ENCODE measurements around the gene CCBE1.
A peak's percentile ranks its signal among the peaks of the same experiment; 100 is the strongest.

Gene CCBE1

DNA sequence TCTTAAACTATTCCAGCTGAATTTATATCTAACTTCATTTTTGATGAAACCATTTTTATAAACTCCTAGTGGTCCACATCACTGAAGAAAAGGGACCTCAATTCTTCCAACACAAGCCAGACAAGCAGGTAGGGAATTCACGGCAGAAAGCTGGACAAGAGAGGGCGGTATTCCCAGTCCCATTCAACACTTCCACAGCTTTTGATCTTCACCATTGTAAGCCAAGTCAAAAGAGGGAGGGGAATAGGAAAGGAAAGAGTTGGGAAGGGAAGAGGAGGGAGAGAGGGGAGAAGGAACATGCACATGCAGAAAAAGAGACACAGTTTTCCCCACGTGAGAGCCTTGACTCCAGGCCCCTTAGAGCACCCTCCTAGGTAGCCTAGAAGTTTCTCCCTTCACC lies 77.4 kb downstream of the CCBE1 start:
- DNase-seq (ENCODE audit: low read depth), result no peak

GRCh38 chr18:59617468-59617932 lies 79.7 kb downstream of the CCBE1 start:
- DNase-seq (ENCODE audit: low read depth), result no peak

- peak; percentile 54 for DNase-seq (ENCODE audit: low read depth)
Measured at GRCh38 chr18:59616501-59616900, 80.7 kb downstream of the CCBE1 start.

DNA sequence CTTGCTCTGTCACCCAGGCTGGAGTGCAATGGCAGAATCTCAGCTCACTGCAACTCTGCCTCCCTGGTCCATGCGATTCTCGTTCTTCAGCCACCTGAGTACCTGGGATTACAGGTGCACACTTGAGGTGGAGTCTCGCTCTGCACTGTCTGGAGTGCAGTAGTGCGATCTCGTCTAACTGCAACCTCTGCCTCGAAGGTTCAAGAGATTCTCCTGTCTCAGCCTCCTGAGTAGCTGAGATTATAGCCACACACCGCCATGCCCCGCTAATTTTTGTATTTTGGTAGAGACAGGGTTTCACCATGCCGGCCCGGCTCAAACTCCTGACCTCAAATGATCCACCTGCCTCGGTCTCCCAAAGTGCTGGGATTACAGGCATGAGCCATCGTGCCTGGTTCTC lies 83.3 kb downstream of the CCBE1 start:
- DNase-seq (ENCODE audit: low read depth), result no peak

- peak; percentile 59 for DNase-seq (ENCODE audit: low read depth)
Measured at GRCh38 chr18:59612381-59612780, 84.8 kb downstream of the CCBE1 start.

GRCh38 chr18:59610546-59611140 lies 86.6 kb downstream of the CCBE1 start:
- no peak for DNase-seq (ENCODE audit: low read depth)

DNA sequence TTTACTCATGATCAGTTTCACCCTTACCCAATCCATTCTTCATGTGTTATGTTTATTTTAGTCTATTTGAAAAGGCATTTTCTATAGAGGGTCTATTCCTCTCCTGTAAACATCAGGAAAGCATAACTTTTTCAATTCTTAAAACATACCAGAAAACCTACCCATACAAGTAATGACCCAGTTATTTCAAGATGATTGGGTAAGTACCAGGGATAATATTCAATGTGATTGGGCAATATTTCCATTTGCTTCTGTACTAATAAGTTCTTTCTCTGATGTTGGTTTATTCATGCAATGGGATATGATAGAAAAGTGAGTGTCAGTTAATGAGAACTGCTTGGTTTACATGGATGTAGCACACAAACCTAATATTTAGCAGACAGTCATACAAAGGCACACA lies 87.6 kb downstream of the CCBE1 start:
- DNase-seq (ENCODE audit: low read depth), result peak; percentile 47

DNA sequence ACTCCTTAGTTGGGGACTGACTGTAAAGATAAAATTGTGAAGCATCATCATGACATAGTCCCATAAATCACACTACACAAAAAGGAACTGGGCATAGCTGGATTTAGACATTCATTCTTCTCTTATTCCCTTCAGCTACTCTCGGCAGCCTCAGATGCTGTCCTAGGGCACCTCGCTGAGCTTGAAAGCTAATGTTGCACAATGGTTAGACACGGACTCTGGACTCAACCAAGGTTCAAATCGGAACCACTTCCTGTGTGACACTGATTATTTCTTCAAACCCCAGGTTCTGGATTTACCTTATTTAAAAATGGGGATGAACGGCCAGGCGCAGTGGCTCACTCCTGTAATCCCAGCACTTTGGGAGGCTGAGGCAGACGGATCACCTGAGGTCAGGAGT lies 89.8 kb downstream of the CCBE1 start:
- DNase-seq (ENCODE audit: low read depth), result no peak

- DNase-seq (ENCODE audit: low read depth), result no peak
Measured at GRCh38 chr18:59607078-59607379, 90.2 kb downstream of the CCBE1 start.

DNA sequence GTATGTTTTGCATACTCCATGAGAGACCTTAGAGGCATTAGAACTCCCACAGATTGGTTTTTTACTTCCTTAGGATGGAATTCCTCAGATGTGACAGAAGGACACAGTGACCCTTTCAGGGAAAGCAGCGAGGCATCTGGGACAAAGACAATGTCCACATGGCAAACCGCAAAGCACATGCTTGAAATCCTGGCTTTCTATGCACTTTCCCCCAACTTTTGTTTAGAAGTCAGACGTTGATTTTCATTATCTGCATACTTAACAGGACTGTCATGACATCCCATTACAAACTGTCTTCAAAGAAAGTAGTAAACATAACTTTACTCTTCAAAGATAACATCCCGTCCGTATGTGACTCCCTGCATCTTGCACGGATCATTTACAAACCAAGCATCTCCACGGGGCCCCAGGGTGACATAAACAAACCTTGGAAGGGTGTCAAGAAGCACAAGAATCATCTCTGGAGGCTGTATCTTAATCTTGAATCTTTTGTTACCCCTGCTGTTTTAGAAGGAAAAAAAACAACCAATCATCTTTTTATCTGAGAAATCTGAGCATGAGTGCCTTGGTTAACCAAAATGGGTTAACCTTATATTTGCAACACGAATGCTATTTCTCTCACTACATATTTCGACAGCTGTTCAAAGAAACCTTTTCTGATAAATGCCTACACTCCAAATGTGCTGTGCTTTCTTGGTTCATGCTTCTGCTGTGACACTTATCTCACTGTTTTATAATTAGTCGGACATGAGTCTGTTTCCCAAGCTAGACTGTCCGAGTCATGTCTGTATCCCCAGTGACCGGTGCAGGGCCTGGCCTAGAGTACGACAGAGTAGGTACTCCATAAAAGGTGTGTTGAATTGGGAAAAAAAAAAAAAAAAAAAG lies 90.8 kb downstream of the CCBE1 start:
- DNase-seq (ENCODE audit: low read depth), result peak; percentile 72

- DNase-seq (ENCODE audit: low read depth), result peak; percentile 50
Measured at GRCh38 chr18:59605633-59606192, 91.5 kb downstream of the CCBE1 start.

DNA sequence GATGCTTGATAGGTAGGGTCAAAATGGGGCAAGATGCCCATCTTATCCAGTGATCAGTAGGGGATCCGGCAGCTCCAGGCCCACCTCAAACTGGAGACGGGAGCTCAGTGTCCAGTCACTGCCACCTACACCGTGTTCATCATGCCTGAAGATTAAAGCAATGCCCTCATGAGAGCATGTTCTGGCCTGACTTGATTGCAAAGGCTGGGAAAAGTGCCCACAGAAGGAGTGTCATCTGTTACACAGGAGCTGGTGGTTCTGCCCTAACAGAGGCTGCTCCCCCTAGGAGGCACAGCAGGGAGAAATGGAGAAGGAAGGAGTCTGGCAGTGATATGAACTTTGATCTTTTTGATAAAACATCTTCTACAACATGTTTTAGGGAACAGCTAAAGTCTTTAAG lies 92.3 kb downstream of the CCBE1 start:
- no peak for DNase-seq (ENCODE audit: low read depth)

DNA sequence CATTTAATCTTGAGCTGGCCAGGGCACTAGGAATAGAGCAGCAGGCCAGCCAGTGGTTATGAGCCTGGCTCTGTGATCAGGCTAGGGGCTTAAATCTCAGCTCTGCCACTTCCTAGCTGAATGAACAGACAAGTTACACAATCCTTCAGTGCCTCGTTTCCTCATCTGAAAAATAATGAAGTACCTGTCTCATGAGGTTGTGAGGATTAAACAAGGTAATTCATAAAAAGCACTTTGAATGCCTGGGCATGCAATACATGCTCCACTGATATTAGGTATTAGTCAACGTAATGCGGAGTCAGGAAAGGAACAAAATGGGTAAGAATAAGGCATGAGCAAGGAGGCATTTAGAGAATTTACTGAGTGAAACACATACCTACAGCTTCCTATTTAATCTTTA lies 100.2 kb downstream of the CCBE1 start:
- no peak for DNase-seq (ENCODE audit: low read depth)

DNA sequence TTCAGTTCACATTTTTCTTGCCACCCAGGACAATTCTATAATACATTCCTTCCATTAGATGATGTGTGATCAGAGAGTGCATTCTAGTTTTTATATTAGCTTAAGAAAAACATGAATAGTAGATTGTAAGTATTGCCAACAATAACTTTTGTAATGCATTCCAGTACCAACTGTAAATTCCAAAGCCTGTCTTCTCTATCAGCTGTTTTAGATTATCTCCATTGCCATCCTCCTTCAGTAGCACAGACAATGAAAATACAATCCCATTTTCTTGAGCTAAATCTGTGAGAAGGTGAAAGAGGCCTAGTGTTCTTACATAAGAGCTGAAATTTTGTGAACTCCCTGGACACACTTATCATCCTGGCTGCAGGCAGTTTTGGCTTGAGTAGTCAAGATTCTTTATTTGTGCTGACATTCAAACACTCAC lies 103.9 kb downstream of the CCBE1 start:
- peak; percentile 26 for DNase-seq (ENCODE audit: low read depth)

- DNase-seq (ENCODE audit: low read depth), result no peak
Measured at GRCh38 chr18:59592624-59593023, 104.6 kb downstream of the CCBE1 start.

DNA sequence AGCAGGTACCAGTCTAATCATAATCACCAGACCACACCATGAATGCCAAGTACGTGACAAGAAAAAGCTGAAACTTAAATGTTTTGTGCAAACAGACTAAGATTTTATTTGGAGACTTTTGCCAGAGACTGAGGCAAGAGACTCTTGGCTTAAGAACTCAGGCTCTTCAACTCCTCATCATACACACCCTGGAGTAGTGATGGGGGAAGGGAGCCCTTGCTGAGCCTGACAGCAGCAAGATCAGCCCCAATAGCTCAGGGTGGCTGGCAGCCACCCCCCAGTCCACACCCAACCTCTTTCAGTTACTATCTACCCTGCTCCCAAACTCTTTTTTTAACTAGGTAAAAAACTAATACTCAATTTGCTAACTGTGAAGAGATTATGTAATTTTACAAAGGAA lies 114.8 kb downstream of the CCBE1 start:
- no peak for DNase-seq (ENCODE audit: low read depth)

DNA sequence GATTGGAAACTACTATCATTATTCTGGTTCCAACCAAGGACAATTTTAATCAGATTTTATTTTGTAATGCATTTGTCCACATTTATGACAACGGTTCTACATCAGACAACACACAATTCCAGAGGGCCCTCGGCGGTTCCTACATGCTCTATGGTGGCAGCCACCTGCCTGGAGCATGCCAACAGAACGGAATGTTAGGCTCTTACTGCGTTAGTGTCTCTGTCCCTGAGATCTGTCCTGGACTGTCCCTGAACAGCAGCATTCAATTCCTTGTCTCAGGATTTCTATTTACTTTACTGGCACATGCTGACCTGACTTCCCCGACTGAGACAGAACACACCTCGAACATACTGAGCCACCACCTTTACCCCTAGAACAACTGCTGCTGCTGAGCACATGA lies 117.7 kb downstream of the CCBE1 start:
- no peak for DNase-seq (ENCODE audit: low read depth)

- DNase-seq (ENCODE audit: low read depth), result no peak
Measured at GRCh38 chr18:59577386-59577655, 119.9 kb downstream of the CCBE1 start.

DNA sequence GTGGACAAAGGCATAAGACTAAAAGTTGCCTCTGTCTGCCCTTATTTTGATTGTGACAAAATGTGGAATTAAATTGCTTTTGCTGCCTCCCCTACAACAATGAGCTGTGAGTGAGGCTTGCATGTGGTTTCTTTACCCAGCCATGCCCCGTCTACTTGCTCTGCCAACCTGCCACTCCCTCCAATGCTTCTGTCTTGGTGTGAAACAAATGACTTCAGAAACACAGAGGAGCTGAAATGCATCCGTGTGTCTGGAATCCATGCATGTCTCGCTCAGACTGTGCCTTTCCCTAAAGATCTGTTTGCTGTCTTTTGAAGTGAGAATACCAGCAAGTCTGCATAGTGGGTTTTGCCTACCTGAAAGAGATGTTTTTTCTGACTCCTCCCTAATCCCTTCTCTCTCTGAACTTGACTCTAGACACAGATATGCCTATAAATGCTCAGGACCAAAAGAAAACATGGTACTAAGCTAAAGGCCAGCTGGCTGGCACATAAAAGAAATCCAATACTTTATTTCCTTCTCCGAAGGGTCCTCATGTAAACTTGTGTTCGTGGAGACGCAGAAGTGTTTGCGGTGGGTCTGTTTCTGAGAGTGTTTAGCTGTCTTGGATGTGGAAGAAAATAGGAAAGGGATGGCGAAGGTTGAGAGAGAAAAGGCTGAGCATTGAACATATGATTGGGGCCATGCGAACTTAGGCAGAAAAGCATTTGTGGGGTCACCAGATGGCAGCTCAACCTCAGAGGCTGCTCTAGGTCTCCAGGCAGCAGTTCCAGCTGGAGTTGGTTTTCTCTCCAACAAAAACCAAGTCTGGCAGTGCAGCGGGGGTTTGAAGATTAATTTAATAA lies 120.5 kb downstream of the CCBE1 start:
- DNase-seq (ENCODE audit: low read depth), result no peak

- DNase-seq (ENCODE audit: low read depth), result no peak
Measured at GRCh38 chr18:59575995-59576394, 121.2 kb downstream of the CCBE1 start.

- DNase-seq (ENCODE audit: low read depth), result no peak
Measured at GRCh38 chr18:59573962-59574361, 123.3 kb downstream of the CCBE1 start.

- no peak for DNase-seq (ENCODE audit: low read depth)
Measured at GRCh38 chr18:59571902-59572301, 125.3 kb downstream of the CCBE1 start.

DNA sequence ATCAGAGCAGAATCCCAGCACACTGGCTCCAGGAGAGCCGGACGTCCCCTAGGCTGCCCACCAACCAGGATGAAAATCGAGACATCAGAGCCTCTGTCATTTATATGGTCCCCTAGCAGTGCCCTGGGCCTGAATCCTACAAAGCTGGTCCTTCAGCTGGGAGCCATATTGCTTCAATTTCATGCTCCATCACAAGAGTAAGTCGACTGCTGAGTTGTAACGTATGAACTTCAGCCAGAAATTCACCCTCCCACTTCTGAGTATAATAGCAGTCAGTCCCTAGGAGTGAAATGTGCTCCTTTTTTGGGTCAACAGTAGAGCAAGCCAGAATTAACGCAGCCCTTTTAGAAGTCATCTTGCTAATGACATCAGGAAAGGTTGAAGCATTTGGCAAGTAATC lies 126.4 kb downstream of the CCBE1 start:
- no peak for DNase-seq (ENCODE audit: low read depth)
